Transverse colon (tissue), 4 donors: ENCODE measurements around the gene SERPINB6.

Source experiments
- CTCF ChIP-seq, 5 experiments: fragments of 200-600 bp in 3 of 5; fragments of 450-650 bp in 2 of 5; sonication (generic) in 3 of 5; IDR thresholded peaks; 1 replicate in 2 of 5; 2 replicates in 3 of 5; pipeline ENCODE4 v1.5.1; 2016 to 2017; ENCODE audit warnings: antibody characterized with exemption in 5 of 5, inconsistent platforms in 3 of 5, mild to moderate bottlenecking in 2 of 5, moderate library complexity in 1 of 5
- EP300 ChIP-seq: sonication (generic); formaldehyde crosslinking; IDR thresholded peaks from one replicate; pipeline ENCODE4 v1.6.1; 2017; ENCODE audit warnings: antibody characterized with exemption, low read depth
- POLR2AphosphoS5 ChIP-seq, 3 donors: sonication (generic); formaldehyde crosslinking; IDR thresholded peaks; one replicate each; pipeline ENCODE4 v1.6.1; 2016; ENCODE audit warnings: antibody characterized with exemption in 3 of 3

- no peak for TF ChIP-seq CTCF (IDR thresholded peaks at IDR 0.05)
- TF ChIP-seq POLR2AphosphoS5 (IDR thresholded peaks at IDR 0.05): no peak
- no peak for TF ChIP-seq EP300
Measured at GRCh38 chr6:3014675-3015066, 43.3 kb upstream of the SERPINB6 start.
